A673 (cell line): ENCODE measurements around the gene SPRYD7.

ENCODE experiments used
- EZH2 ChIP-seq: fragments of 200-600 bp; sonication (generic); IDR thresholded peaks from 2 replicates; pipeline ENCODE4 v1.6.1; 2017; ENCODE audit warnings: borderline replicate concordance, low read depth, mild to moderate bottlenecking, mixed read lengths, antibody characterized with exemption, low read length; ENCODE audit not compliant: poor library complexity, severe bottlenecking
- TF ChIP-seq, protein P1 (sequence below): fragments of 300-800, 200-600 bp; sonication (generic); conservative IDR thresholded peaks from 2 replicates; pipeline ENCODE4 v1.5.1; 2017; ENCODE audit warnings: low read depth, mild to moderate bottlenecking, antibody characterized with exemption, low read length, moderate library complexity, mixed read lengths

DNA sequence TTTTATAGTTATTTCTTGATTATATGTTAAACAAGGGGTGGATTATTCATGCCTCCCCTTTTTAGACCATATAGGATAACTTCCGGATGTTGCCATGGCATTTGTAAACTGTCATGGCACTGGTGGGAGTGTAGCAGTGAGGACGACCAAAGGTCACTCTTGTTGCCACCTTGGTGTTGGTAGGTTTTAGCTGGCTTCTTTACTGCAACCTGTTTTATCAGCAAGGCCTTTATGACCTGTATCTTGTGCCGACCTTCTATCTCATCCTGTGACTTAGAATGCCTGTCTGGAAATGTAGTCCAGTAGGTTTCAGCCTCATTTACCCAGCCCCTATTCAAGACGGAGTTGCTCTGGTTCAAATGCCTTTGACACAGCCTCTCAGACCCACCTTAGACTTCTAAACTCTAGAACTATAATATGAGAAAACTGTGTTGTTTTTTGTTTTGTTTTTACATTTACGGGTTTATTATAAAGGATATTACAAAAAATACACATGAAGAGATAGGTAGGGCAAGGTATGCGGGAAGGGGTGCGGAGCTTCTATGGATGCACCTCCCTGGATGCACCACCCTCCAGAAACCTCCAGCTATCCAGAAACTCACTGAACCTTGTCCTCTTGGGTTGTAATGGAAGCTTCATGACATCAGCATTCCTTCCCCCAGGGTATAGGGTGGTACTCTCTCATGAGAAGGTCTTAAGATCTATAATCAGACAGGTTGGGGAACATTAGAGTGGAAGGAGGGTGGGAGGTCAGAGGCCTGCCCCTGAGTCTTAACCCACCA lies 15.8 kb upstream of the SPRYD7 start:
- TF ChIP-seq, protein P1, sequence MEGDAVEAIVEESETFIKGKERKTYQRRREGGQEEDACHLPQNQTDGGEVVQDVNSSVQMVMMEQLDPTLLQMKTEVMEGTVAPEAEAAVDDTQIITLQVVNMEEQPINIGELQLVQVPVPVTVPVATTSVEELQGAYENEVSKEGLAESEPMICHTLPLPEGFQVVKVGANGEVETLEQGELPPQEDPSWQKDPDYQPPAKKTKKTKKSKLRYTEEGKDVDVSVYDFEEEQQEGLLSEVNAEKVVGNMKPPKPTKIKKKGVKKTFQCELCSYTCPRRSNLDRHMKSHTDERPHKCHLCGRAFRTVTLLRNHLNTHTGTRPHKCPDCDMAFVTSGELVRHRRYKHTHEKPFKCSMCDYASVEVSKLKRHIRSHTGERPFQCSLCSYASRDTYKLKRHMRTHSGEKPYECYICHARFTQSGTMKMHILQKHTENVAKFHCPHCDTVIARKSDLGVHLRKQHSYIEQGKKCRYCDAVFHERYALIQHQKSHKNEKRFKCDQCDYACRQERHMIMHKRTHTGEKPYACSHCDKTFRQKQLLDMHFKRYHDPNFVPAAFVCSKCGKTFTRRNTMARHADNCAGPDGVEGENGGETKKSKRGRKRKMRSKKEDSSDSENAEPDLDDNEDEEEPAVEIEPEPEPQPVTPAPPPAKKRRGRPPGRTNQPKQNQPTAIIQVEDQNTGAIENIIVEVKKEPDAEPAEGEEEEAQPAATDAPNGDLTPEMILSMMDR: no peak
- no peak for TF ChIP-seq EZH2
